Panc1 (cell line): ENCODE measurements around the gene CCT6A. TPM values are rescaled to one million over a fixed set of nuclear protein-coding genes. Genes with fewer than 3 reads are reported as not detected.
"Not testable (repeated sequence)": the region's sequence is repeated elsewhere in the genome, so short reads cannot be mapped to it uniquely, and the experiment has no call there.

Source experiments
- ATAC-seq: fragments of 200-7000 bp; cut with Tn5 transposase; 2 replicates; pipeline ENCODE4 v1.9.1; 2020; ENCODE audit warnings: mild to moderate bottlenecking, moderate library complexity
- BruUV-seq: library from RNA; stranded (reverse); fragments of 400-500 nt; replicated peaks from 2 replicates; lab custom pipeline; 2021; lab: Mats Ljungman, UMichigan
- CTCF ChIA-PET: fragments of 300-600 bp; sonication (Branson Sonifier 250); formaldehyde crosslinking; loops from one replicate; lab custom pipeline; 2022; ENCODE audit warnings: antibody characterized with exemption; lab: Charles Lee
- POLR2A ChIA-PET: fragments of 300-600 bp; sonication (Branson Sonifier 250); formaldehyde crosslinking; loops from one replicate; lab custom pipeline; 2022; ENCODE audit warnings: antibody characterized with exemption; lab: Charles Lee
- DNase-seq: peaks from one replicate; pipeline ENCODE4 v3.0.0-alpha.2; 2010; ENCODE audit warnings: low read depth, low spot score
- H3K27ac ChIP-seq: 2 replicates; pipeline ENCODE4 v1.5.1; 2011; ENCODE audit warnings: mild to moderate bottlenecking, low read length, inconsistent platforms
- H3K27me3 ChIP-seq: fragments of 200-500 bp; sonication (Bioruptor generic); 2 replicates; pipeline ENCODE4 v1.6.0; 2014; ENCODE audit warnings: low read length, inconsistent platforms; ENCODE audit not compliant: control insufficient read depth, insufficient read depth
- H3K36me3 ChIP-seq: fragments of 200-500 bp; sonication (Bioruptor generic); 2 replicates; pipeline ENCODE4 v1.5.1; 2014; ENCODE audit warnings: inconsistent platforms, mild to moderate bottlenecking, low read length, moderate library complexity; ENCODE audit not compliant: control insufficient read depth, insufficient read depth
- H3K4me1 ChIP-seq: 2 replicates; pipeline ENCODE4 v1.5.1; 2011; ENCODE audit warnings: inconsistent platforms, mild to moderate bottlenecking, low read length, moderate library complexity; ENCODE audit not compliant: control insufficient read depth, insufficient read depth
- H3K4me3 ChIP-seq, 2 experiments: 2 replicates each; pipeline ENCODE4 v1.5.1; 2011 to 2012; ENCODE audit warnings: low read depth in 2 of 2, low read length in 2 of 2, mild to moderate bottlenecking in 2 of 2, inconsistent platforms in 1 of 2, moderate library complexity in 1 of 2
- H3K9me3 ChIP-seq: fragments of 200-500 bp; sonication (Bioruptor generic); 2 replicates; pipeline ENCODE4 v1.5.1; 2014; ENCODE audit warnings: low read depth, mild to moderate bottlenecking, inconsistent platforms, low read length, moderate library complexity; ENCODE audit not compliant: control insufficient read depth, insufficient read depth
- CTCF ChIP-seq: fragments of 450-650 bp; IDR thresholded peaks from 2 replicates; pipeline ENCODE4 v1.5.1; 2017; ENCODE audit warnings: mild to moderate bottlenecking
- POLR2AphosphoS5 ChIP-seq: IDR thresholded peaks from 2 replicates; pipeline ENCODE4 v1.6.1; 2012; ENCODE audit warnings: mild to moderate bottlenecking, low read depth, low read length, moderate library complexity
- REST ChIP-seq, 2 experiments: IDR thresholded peaks; 2 replicates each; pipeline ENCODE4 v1.6.1; 2011 to 2012; ENCODE audit warnings: low read depth in 2 of 2, control low read depth in 1 of 2, low read length in 1 of 2, mild to moderate bottlenecking in 1 of 2, moderate library complexity in 1 of 2; ENCODE audit not compliant: insufficient read depth in 1 of 2
- SIN3A ChIP-seq: IDR thresholded peaks from 2 replicates; pipeline ENCODE4 v1.6.1; 2012; ENCODE audit warnings: low read depth, mild to moderate bottlenecking, low read length, moderate library complexity, borderline replicate concordance; ENCODE audit not compliant: insufficient read depth
- TCF7L2 ChIP-seq: IDR thresholded peaks from 2 replicates; pipeline ENCODE4 v1.6.1; 2011; ENCODE audit warnings: mild to moderate bottlenecking, low read depth, low read length, inconsistent platforms
- in situ Hi-C: cut with HindIII; loops from 2 replicates; pipeline ENCODE4 v1.10.0; 2016; ENCODE audit warnings: low sequenced_read_pairs, low pct_unique_long_range_greater_than_20kb
- intact Hi-C: fragments of 100-400 bp; cut with micrococcal nuclease; formaldehyde crosslinking; loops from one replicate; pipeline ENCODE4 v1.10.0; 2022; ENCODE audit not compliant: unreplicated experiment
- total RNA-seq: library from RNA; stranded (reverse); gene quantifications from one replicate; pipeline ENCODE4 v1.2.1, GENCODE V29; 2021; ENCODE audit not compliant: unreplicated experiment

Gene CCT6A
- total RNA-seq, 1 experiment from 2014 or later, result 324 TPM

DNA sequence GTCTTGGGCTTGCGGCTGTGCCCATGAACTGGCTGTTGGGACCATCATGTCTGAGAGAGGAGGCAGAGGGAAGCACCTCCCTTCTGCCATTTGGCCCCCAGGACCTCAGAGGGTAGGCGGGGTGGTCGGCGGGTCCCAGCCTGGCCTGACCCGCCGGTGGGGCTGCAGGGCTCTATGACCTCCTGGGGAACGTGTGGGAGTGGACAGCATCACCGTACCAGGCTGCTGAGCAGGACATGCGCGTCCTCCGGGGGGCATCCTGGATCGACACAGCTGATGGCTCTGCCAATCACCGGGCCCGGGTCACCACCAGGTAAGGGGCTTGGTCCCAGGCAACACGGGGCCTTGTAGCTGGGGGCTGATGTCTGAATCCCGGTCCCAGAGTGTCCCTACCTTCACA lies 26.6 kb downstream of the CCT6A start:
- H3K27ac ChIP-seq, result no peak overlapping the region
- H3K9me3 ChIP-seq, result no peaks in the 10 kb centered on the region
- TF ChIP-seq POLR2AphosphoS5 (no peak), TCF7L2 (no peak), CTCF (no peak), SIN3A (no peak), REST (IDR thresholded peaks at IDR 0.05; ENCODE audit: insufficient read depth in 1 of 2, low read depth in 2 of 2, low read length in 1 of 2) (no peak)
- in situ Hi-C loops (no loop called here), intact Hi-C loops (loop anchor here (10.0 kb wide), 1 partner anchor 433 kb away; no protein-coding TSS in a partner anchor)
- no peak overlapping the region for H3K4me3 ChIP-seq
- no peak for DNase-seq
- peaks cover 17% of the 10 kb centered on the region for H3K4me1 ChIP-seq
- no TSS peak for BruUV-seq
- ChIA-PET CTCF (interaction anchor here (1.7 to 1.9 kb wide), 2 partner anchors 15 to 28 kb away, joined by 4 to 5 read pairs; partner anchors contain the start of genes CHCHD2 and PHKG1), POLR2A (no interaction called here)
- no peak for ATAC-seq
- H3K36me3 ChIP-seq, result no peaks in the 10 kb centered on the region
- H3K27me3 ChIP-seq, result no peaks in the 10 kb centered on the region

DNA sequence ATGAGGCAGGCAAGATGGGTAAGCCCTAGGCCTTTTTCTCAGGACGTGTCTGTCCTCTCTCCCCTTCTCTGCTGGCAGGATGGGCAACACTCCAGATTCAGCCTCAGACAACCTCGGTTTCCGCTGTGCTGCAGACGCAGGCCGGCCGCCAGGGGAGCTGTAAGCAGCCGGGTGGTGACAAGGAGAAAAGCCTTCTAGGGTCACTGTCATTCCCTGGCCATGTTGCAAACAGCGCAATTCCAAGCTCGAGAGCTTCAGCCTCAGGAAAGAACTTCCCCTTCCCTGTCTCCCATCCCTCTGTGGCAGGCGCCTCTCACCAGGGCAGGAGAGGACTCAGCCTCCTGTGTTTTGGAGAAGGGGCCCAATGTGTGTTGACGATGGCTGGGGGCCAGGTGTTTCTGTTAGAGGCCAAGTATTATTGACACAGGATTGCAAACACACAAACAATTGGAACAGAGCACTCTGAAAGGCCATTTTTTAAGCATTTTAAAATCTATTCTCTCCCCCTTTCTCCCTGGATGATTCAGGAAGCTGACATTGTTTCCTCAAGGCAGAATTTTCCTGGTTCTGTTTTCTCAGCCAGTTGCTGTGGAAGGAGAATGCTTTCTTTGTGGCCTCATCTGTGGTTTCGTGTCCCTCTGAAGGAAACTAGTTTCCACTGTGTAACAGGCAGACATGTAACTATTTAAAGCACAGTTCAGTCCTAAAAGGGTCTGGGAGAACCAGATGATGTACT lies 28.1 kb downstream of the CCT6A start:
- intact Hi-C loops (loop anchor here (10.0 kb wide), 1 partner anchor 435 kb away; no protein-coding TSS in a partner anchor), in situ Hi-C loops (no loop called here)
- H3K4me1 ChIP-seq, result peaks cover 14% of the 10 kb centered on the region
- ChIA-PET CTCF (interaction anchor here (0.7 to 1.9 kb wide), 3 partner anchors 25 to 29 kb away, joined by 3 to 6 read pairs (median 4); partner anchors contain the start of genes CCT6A, CHCHD2 and PSPH), POLR2A (interaction anchor here (0.6 kb wide), 2 partner anchors 8 to 59 kb away, joined by 5 to 8 read pairs; no protein-coding TSS in a partner anchor)
- no peaks in the 10 kb centered on the region for H3K27me3 ChIP-seq
- ATAC-seq (peak; percentile 86), DNase-seq (no peak)
- TSS peak; percentile 89 for BruUV-seq
- no peaks in the 10 kb centered on the region for H3K9me3 ChIP-seq
- TF ChIP-seq POLR2AphosphoS5 (no peak), CTCF (peak; percentile 93)
- no peak overlapping the region for H3K4me3 ChIP-seq
- H3K27ac ChIP-seq, result peak overlapping the region; percentile 5
- H3K36me3 ChIP-seq, result no peaks in the 10 kb centered on the region

DNA sequence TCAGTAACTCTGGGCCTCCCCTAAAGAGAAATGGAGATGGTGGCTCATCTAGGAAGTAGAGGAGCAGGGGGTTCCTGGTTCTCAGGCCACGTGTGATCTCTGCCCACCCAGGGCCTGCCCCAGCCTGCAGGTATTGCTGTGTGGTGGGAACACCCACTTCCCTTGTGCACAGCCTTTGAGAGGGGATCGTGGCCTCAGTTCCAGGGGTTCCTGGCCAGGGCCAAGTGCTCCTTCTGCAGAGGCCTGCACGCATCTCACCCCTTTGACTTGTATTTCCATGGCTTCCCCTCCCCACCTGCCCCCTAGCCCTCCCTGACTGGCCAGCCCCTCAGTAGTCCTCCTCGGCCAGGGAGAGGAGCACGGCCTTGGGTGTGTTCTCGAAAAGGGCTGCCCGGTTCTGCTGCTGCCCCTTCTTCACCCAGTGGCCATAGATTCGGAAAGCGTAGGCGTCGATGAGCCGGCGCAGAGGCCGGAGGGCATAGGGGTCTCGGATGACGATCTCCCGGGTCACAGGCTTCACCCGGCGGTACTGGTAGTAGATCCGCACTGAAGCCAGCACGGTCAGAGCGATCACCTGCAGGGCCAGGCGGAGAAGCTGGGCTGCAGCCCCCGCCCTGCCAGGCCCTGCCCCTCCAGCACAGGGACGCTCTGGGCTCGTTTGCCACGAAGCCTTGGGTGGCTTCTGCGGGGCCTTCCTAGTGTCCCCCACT lies 29.3 kb downstream of the CCT6A start:
- H3K4me3 ChIP-seq, in situ Hi-C loops, H3K27ac ChIP-seq, DNase-seq, ATAC-seq, H3K36me3 ChIP-seq, H3K9me3 ChIP-seq, BruUV-seq, H3K27me3 ChIP-seq, intact Hi-C loops, POLR2A ChIA-PET: not testable (repeated sequence)
- CTCF ChIA-PET, result interaction anchor here (0.6 to 1.5 kb wide), 2 partner anchors 14 to 30 kb away, joined by 6 read pairs; partner anchors contain the start of genes CCT6A and PSPH
- H3K4me1 ChIP-seq, result peaks cover 14% of the 10 kb centered on the region
